Mesodermal cell (in vitro differentiated cells): ENCODE results near the gene PFDN1. TPM values are rescaled to one million over a fixed set of nuclear protein-coding genes. Genes with fewer than 3 reads are reported as not detected.
"Not testable (repeated sequence)": the region's sequence is repeated elsewhere in the genome, so short reads cannot be mapped to it uniquely, and the experiment has no call there.

ENCODE experiments used
- H3K27ac ChIP-seq: 2 replicates; pipeline ENCODE4 v1.7.0; 2013; ENCODE audit warnings: mild to moderate bottlenecking, low read depth, low read length, moderate library complexity; ENCODE audit not compliant: severe bottlenecking
- H3K36me3 ChIP-seq: 2 replicates; pipeline ENCODE4 v1.7.1; 2013; ENCODE audit warnings: mild to moderate bottlenecking, low read length, moderate library complexity; ENCODE audit not compliant: control insufficient read depth, insufficient read depth
- H3K4me1 ChIP-seq: one replicate; pipeline ENCODE4 v1.7.1; 2013; ENCODE audit warnings: mild to moderate bottlenecking, low read length; ENCODE audit not compliant: insufficient read depth, control insufficient read depth, poor library complexity, severe bottlenecking
- H3K4me3 ChIP-seq: 2 replicates; pipeline ENCODE4 v1.7.0; 2013; ENCODE audit warnings: low read length, control low read depth, mild to moderate bottlenecking; ENCODE audit not compliant: insufficient read depth, poor library complexity, severe bottlenecking; ENCODE audit errors: extremely low read depth
- H3K9me3 ChIP-seq: 2 replicates; pipeline ENCODE4 v1.7.1; 2013; ENCODE audit warnings: mild to moderate bottlenecking, low read length, moderate library complexity; ENCODE audit not compliant: control insufficient read depth
- WGBS, 2 experiments: methylation state at CpG; one replicate each; pipeline ENCODE4 v1.1.5; 2013; ENCODE audit warnings: missing lambda C conversion rate in 2 of 2; ENCODE audit not compliant: insufficient coverage in 2 of 2; 5-methylcytosine and 5-hydroxymethylcytosine counted together
- polyA plus RNA-seq, 2 experiments: library from polyadenylated mRNA; stranded (reverse); fragments of 50-300 nt; gene quantifications; one replicate each; pipeline ENCODE4 v1.2.3, GENCODE V29; 2013

PFDN1 gene
- polyA plus RNA-seq (2013, experiment 1 of 2), result 116 TPM
- 109 TPM for polyA plus RNA-seq (2013, experiment 2 of 2)

GRCh38 chr5:140302786-140303639 lies at the start of gene PFDN1:
PFDN1 (minus strand) TSS chr5:140303101; CDS start chr5:140303073, 28 bp downstream.
- WGBS, 2 experiments, result 0 to 3% methylated on average over 24 of the region's 30 CpGs
- H3K27ac ChIP-seq, result peak within 1 kb of the TSS; percentile 83
- peak within 1 kb of the TSS; percentile 98 for H3K4me3 ChIP-seq
- H3K36me3 ChIP-seq, result peaks cover 19% of the 10 kb centered on the region
- H3K4me1 ChIP-seq, result peaks cover 22% of the 10 kb centered on the region
- no peaks in the 10 kb centered on the region for H3K9me3 ChIP-seq

GRCh38 chr5:140351609-140352334 lies 48.9 kb upstream of the PFDN1 start:
- WGBS, 2 experiments, result 25 to 30% methylated on average over 2 to 4 of the region's 5 CpGs
- Histone ChIP-seq H3K4me1 (no peaks in the 10 kb centered on the region), H3K27ac (no peak overlapping the region), H3K9me3 (no peaks in the 10 kb centered on the region), H3K4me3 (no peak overlapping the region), H3K36me3 (no peaks in the 10 kb centered on the region)

- 86 to 93% methylated on average over 2 of the region's 2 CpGs for WGBS, 2 experiments
- peaks cover 6% of the 10 kb centered on the region for H3K36me3 ChIP-seq
- no peak overlapping the region for H3K27ac ChIP-seq
- no peak overlapping the region for H3K4me3 ChIP-seq
- peaks cover 13% of the 10 kb centered on the region for H3K4me1 ChIP-seq
- no peaks in the 10 kb centered on the region for H3K9me3 ChIP-seq
Measured at GRCh38 chr5:140349244-140349643, 46.3 kb upstream of the PFDN1 start.

- H3K27ac ChIP-seq, result no peak overlapping the region
Measured at GRCh38 chr5:140348104-140348503, 45.2 kb upstream of the PFDN1 start.

GRCh38 chr5:140347360-140347759 lies 44.5 kb upstream of the PFDN1 start:
- Histone ChIP-seq H3K36me3 (peaks cover 11% of the 10 kb centered on the region), H3K9me3 (no peaks in the 10 kb centered on the region), H3K4me3 (no peak overlapping the region), H3K4me1 (peaks cover 22% of the 10 kb centered on the region), H3K27ac (no peak overlapping the region)
- WGBS, 2 experiments, result 100% methylated on average over 1 of the region's 2 CpGs

More at GRCh38 chr5:140348104-140348503, 45.2 kb upstream of the PFDN1 start:
- Histone ChIP-seq H3K36me3 (peaks cover 6% of the 10 kb centered on the region), H3K4me3 (no peak overlapping the region), H3K4me1 (peaks cover 15% of the 10 kb centered on the region), H3K9me3 (no peaks in the 10 kb centered on the region)
- WGBS, 2 experiments, result 71 to 90% methylated on average over 1 to 3 of the region's 4 CpGs

GRCh38 chr5:140346348-140347221 lies 43.7 kb upstream of the PFDN1 start, which contains the start of gene HBEGF:
HBEGF (minus strand) TSS chr5:140346603; CDS start chr5:140346328, 275 bp downstream.
- H3K4me1 ChIP-seq, result peaks cover 26% of the 10 kb centered on the region
- H3K4me3 ChIP-seq, result peak within 1 kb of the TSS; percentile 65
- H3K27ac ChIP-seq, result no peak within 1 kb of the TSS
- 6 to 7% methylated on average over 31 to 40 of the region's 72 CpGs for WGBS, 2 experiments
- H3K9me3 ChIP-seq, result no peaks in the 10 kb centered on the region
- peaks cover 19% of the 10 kb centered on the region for H3K36me3 ChIP-seq

- Histone ChIP-seq H3K27ac (no peak overlapping the region), H3K4me1 (peaks cover 26% of the 10 kb centered on the region), H3K4me3 (peak overlapping the region; percentile 65), H3K36me3 (peaks cover 25% of the 10 kb centered on the region), H3K9me3 (no peaks in the 10 kb centered on the region)
- 0% methylated on average over 21 to 25 of the region's 35 CpGs for WGBS, 2 experiments
Measured at GRCh38 chr5:140345919-140346347, 43.0 kb upstream of the PFDN1 start.

GRCh38 chr5:140344683-140345423 lies 42.0 kb upstream of the PFDN1 start:
- peaks cover 32% of the 10 kb centered on the region for H3K36me3 ChIP-seq
- 40 to 50% methylated on average over 2 of the region's 4 CpGs for WGBS, 2 experiments
- H3K27ac ChIP-seq, result no peak overlapping the region
- H3K9me3 ChIP-seq, result no peaks in the 10 kb centered on the region
- peaks cover 26% of the 10 kb centered on the region for H3K4me1 ChIP-seq
- H3K4me3 ChIP-seq, result peak overlapping the region; percentile 65

GRCh38 chr5:140343849-140344248 lies 40.9 kb upstream of the PFDN1 start:
- peaks cover 27% of the 10 kb centered on the region for H3K4me1 ChIP-seq
- peaks cover 32% of the 10 kb centered on the region for H3K36me3 ChIP-seq
- H3K9me3 ChIP-seq, H3K4me3 ChIP-seq, H3K27ac ChIP-seq: not testable (repeated sequence)
- WGBS, 2 experiments, result 95% methylated on average over 7 of the region's 8 CpGs
